HL-60 (cell line): ENCODE data around the gene IMMP2L.

Experiments
- DNase-seq, 2 experiments: peaks; one replicate each; pipeline ENCODE4 v3.0.0-alpha.2; 2010 to 2020; ENCODE audit warnings: low read depth in 1 of 2, low spot score in 1 of 2
- H3K27ac ChIP-seq: fragments of 250-450 bp; sonication (Bioruptor Pico); replicated peaks from 2 replicates; pipeline ENCODE4 v1.5.1; 2020; ENCODE audit warnings: mild to moderate bottlenecking, moderate library complexity
- H3K27me3 ChIP-seq: fragments of 250-450 bp; sonication (Bioruptor Pico); 2 replicates; pipeline ENCODE4 v1.5.1; 2021; ENCODE audit warnings: mild to moderate bottlenecking, moderate library complexity; ENCODE audit not compliant: insufficient read depth, poor library complexity, severe bottlenecking
- H3K4me3 ChIP-seq: replicated peaks from 2 replicates; pipeline ENCODE4 v1.5.1; 2011; ENCODE audit warnings: mild to moderate bottlenecking, control low read depth, low read length; ENCODE audit not compliant: insufficient read depth
- GABPA ChIP-seq: IDR thresholded peaks from 2 replicates; pipeline ENCODE4 v1.6.1; 2012; ENCODE audit warnings: low read depth
- POLR2AphosphoS5 ChIP-seq: IDR thresholded peaks from 2 replicates; pipeline ENCODE4 v1.6.1; 2012; ENCODE audit warnings: low read depth
- REST ChIP-seq: IDR thresholded peaks from 2 replicates; pipeline ENCODE4 v1.6.1; 2012; ENCODE audit warnings: low read depth; ENCODE audit not compliant: insufficient replicate concordance
- SPI1 ChIP-seq: IDR thresholded peaks from 2 replicates; pipeline ENCODE4 v1.6.1; 2012; ENCODE audit warnings: low read depth, mild to moderate bottlenecking, borderline replicate concordance
- TF ChIP-seq, protein P1 (sequence below): IDR thresholded peaks from one replicate; pipeline ENCODE4 v1.5.1; 2011; ENCODE audit warnings: low read length, control low read depth, inconsistent platforms; ENCODE audit not compliant: insufficient read depth

Gene IMMP2L

GRCh38 chr7:111053035-111053434 is 509.3 kb downstream of the IMMP2L start:
- TF ChIP-seq, protein P1, sequence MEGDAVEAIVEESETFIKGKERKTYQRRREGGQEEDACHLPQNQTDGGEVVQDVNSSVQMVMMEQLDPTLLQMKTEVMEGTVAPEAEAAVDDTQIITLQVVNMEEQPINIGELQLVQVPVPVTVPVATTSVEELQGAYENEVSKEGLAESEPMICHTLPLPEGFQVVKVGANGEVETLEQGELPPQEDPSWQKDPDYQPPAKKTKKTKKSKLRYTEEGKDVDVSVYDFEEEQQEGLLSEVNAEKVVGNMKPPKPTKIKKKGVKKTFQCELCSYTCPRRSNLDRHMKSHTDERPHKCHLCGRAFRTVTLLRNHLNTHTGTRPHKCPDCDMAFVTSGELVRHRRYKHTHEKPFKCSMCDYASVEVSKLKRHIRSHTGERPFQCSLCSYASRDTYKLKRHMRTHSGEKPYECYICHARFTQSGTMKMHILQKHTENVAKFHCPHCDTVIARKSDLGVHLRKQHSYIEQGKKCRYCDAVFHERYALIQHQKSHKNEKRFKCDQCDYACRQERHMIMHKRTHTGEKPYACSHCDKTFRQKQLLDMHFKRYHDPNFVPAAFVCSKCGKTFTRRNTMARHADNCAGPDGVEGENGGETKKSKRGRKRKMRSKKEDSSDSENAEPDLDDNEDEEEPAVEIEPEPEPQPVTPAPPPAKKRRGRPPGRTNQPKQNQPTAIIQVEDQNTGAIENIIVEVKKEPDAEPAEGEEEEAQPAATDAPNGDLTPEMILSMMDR = no peak
- no peak for TF ChIP-seq POLR2AphosphoS5
- no peak for TF ChIP-seq GABPA
- no peak for TF ChIP-seq SPI1
- TF ChIP-seq REST = no peak
- H3K27ac ChIP-seq = no peak overlapping the region

GRCh38 chr7:111051832-111052231 is 510.5 kb downstream of the IMMP2L start:
- no peak for TF ChIP-seq POLR2AphosphoS5
- Histone ChIP-seq H3K27me3 (no peaks in the 10 kb centered on the region), H3K4me3 (no peak overlapping the region), H3K27ac (no peak overlapping the region)
- DNase-seq = no peak

More at GRCh38 chr7:111053035-111053434, 509.3 kb downstream of the IMMP2L start:
- Histone ChIP-seq H3K27me3 (no peaks in the 10 kb centered on the region), H3K4me3 (no peak overlapping the region)
- DNase-seq = no peak

DNA sequence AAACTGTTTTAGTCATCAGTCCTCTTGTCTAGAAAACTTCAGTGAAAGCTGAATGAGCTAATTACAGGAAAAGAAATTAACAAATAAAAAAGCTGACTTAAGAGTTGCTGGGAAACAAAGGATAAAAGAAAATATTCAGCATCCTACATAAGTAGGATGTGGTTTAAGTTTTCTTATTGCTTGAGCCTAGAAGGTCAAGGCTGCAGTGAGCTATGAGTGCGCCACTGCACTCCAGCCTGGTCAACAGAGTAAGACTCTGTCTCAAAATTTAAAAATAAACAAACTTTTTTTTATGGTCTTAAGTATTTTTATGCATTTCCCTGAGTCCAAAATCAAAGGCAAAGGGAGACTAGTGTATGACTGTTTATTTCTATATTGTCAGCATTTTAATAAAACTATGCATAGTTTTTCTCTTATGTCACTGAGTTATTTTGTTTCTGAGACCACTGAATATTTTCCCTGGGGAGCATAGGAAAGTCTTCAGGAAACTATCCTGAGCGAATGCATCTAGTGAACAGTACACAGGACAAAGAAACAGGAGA is 511.3 kb downstream of the IMMP2L start:
- DNase-seq = no peak
- TF ChIP-seq, protein P1 = no peak
- TF ChIP-seq GABPA (no peak), REST (no peak), POLR2AphosphoS5 (no peak), SPI1 (no peak)
- Histone ChIP-seq H3K27me3 (no peaks in the 10 kb centered on the region), H3K4me3 (no peak overlapping the region), H3K27ac (no peak overlapping the region)

DNA sequence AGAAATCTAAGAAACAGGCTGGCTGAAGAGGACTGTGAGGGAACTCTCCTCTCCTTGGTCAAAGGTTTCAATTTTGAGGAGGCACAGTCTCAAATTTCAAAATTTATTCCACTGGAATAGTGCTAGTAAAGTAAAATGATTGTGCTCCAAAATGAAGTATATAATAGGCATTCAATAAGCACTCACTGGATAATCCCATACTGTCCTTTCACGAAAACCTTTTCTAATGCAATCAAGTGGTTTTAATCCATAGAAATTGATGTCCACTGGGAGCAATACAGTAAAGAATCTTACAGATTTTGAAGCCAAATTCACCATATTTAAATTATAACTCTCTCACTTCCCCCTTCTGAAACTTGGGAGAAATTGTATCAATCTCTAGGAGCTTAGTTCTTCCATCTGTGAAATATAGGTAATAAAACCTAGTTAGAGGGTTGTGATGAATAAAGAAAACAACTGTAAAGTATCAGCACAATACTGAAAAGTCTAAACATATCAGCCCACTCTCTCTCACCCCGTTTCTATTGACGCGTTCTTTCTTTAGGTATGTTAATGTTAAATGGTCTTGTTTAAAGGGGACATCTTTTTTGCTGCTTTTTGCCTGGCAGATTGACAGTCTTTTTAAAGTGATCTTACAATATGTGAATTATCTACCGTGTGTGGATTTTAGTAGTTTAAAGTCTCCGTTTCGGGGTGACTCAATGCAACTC is 512.2 kb downstream of the IMMP2L start:
- TF ChIP-seq REST (no peak), GABPA (no peak), POLR2AphosphoS5 (no peak), SPI1 (no peak)
- TF ChIP-seq, protein P1 = no peak
- Histone ChIP-seq H3K27me3 (no peaks in the 10 kb centered on the region), H3K4me3 (no peak overlapping the region), H3K27ac (no peak overlapping the region)
- DNase-seq = no peak
